HG02884 (cell line): Measurements from ENCODE around the gene ZFTA.
"Not testable (repeated sequence)": the region's sequence is repeated elsewhere in the genome, so short reads cannot be mapped to it uniquely, and the experiment has no call there.

Source experiments
- ATAC-seq: cut with Tn5 transposase; IDR thresholded peaks from one replicate; pipeline ENCODE4 v1.9.1; 2021; ENCODE audit warnings: mild to moderate bottlenecking, moderate library complexity; ENCODE audit not compliant: unreplicated experiment

Gene ZFTA

GRCh38 chr11:63768237-63769041 lies at the start of gene ZFTA:
ZFTA (minus strand) TSS chr11:63768775; CDS start chr11:63768622, 153 bp downstream.
- peak; percentile 51 for ATAC-seq

DNA sequence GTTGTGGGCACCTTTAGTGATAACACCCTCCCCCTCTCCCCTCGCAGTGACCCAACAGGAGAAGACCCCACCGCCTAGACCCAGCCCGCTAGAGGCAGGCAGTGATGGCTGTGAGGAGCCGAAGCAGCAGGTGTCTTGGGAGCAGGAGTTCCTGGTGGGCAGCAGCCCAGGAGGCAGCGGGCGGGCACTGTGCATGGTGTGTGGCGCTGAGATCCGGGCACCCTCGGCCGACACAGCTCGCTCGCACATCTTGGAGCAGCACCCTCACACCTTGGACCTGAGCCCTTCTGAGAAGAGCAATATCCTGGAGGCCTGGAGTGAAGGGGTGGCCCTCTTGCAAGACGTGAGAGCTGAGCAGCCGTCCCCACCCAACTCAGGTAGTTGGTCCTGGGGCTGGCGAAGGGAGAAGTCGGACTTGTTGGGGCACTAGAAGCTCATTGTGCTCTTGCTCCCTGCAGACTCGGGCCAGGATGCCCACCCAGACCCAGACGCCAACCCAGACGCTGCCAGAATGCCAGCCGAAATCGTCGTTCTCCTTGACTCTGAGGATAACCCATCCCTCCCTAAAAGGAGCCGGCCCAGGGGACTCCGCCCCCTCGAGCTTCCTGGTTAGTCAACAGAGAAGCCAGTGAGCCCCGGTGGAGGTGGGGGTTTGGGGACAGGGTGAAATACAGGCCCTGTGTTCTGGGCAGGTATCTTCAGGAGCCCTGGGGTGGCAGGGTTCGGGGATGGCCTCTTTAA lies 49.4 kb upstream of the ZFTA start:
- no peak for ATAC-seq

- ATAC-seq, result no peak
These were observed 48.2 kb upstream of the ZFTA start for GRCh38 chr11:63816732-63817131.

GRCh38 chr11:63816166-63816565 lies 47.6 kb upstream of the ZFTA start:
- no peak for ATAC-seq

- no peak for ATAC-seq
These were observed 45.8 kb upstream of the ZFTA start for GRCh38 chr11:63814383-63814736.

DNA sequence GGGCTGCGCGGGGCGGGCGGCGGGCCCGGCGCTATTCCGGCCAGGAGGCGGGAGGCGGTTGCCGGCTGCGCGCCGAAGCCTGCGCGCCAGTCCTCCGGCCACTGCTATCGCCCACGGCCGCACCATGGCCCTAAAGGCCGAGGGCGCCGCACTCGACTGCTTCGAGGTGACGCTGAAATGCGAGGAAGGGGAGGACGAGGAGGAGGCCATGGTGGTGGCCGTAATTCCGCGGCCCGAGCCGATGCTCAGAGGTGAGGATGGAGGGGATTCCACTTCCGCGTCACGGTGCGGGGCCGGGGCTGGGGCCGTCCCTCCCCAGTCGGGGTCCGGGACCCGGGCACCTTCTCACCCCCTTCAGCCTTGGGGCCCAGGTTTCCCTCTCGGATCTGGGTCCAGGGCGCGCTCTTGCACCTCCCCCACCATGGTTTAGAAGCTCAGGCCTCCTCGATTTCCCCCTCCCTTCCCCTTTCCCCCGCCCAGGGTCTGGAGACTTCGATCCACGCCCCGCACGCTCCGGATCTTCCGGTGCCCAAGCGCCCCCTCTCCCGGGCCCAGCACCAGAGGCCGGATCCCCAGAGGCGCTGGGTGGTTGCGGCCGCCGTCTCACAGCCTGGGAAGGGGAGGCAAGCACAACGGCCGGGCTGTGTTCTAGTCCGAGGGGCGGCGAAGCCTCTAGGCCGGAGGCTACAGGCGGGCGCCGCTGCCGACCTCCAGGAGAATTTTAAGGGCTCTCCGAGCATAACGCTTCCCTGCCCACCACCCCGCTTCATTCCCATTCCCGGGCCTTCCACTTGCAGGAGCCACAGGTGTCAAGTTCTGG lies 45.2 kb upstream of the ZFTA start:
- peak; percentile 19 for ATAC-seq

DNA sequence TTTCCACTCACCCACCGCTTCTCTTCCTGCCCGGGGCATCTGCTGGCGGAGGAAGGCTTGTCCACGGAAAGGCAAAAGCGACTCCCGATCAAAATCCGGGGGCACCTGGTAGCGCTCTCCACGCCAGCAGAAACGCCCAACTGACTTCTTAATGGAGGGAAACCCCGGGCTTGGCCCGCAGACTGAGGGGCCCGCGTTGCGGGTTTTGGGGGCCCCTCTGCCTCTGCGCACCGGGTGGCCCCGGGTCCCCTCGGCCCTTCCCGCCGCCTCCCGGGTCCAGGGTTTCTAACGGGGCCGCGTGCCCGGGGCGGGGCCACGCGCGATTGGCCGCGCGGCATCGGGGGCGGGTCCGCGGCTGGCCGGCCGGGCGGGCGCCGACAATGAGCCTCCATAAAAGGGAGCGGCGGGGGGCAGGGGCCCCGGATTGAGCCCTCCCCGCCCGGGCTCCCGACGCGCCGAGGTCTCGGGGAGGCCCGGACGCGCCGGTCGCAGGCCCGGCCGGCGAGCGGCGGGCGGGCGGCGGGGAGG lies 44.5 kb upstream of the ZFTA start, which contains the start of gene SPINDOC:
Gene SPINDOC, plus strand, starts transcription at position 422 of the 528 bp plus-strand sequence. CDS start 231 bp downstream, outside the sequence.
- peak; percentile 82 for ATAC-seq

DNA sequence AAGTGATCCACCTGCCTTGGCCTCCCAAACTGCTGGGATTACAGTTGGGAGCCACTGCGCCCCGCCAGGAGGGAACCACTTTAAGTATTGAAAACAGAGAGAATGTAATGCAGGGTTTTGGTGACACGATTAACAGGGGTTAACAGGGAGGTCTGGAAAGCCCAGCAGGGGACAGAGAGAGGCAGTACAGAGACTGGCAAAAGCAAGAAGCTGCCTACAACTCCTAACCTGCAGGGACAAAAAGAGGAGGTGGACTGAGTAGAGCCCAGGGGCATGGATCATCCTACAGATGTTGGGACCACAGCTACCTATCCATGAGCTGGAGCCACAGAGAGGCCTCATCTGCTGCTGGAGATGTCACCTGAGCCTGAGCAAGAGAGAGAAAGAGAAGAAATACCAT lies 42.9 kb upstream of the ZFTA start:
- no peak for ATAC-seq

GRCh38 chr11:63810383-63810782 lies 41.8 kb upstream of the ZFTA start:
- ATAC-seq, result not testable (repeated sequence)

DNA sequence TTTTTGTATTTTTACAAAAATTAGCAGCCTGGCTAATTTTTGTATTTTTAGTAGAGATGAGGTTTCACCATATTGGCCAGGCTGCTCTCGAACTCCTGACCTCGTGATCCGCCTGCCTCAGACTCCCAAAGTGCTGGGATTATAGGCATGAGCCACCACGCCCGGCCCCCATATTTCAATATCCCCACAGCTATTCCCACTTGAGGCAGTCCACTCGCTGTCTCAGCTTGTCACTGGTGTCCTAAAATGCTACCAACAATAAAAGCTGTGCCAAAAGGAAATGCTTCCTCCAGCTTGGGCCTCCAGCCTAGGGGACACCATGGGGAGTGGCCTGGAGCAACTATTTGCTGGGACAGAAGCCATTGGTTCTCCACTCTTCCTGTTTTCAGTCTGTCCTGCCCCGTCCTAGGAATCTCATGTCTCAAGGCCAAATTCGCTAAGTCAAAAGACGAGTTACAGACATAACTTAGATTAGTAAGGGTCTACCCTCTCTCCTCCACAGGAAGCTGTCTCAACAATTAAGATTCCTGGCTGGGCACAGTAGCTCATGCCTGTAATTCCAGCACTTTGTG lies 37.4 kb upstream of the ZFTA start:
- ATAC-seq, result no peak

DNA sequence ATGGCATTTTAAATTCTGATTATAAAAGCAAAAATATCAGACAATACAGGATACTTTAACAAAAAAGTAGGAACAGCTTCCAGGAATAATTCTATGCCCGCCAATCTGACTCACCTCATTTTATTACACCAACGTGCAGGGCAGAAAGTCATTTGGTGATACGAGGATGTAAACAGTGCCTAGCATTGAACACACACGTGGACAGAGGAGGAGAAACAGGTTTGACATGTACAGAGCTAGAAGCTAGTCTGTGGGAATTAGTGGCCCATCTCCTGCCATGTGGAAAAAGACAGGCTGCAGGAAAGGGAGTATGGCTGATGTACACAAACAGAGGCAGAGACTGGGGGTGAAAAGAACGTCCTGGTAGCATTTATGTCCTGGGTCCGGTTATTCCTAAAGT lies 35.7 kb upstream of the ZFTA start:
- no peak for ATAC-seq

DNA sequence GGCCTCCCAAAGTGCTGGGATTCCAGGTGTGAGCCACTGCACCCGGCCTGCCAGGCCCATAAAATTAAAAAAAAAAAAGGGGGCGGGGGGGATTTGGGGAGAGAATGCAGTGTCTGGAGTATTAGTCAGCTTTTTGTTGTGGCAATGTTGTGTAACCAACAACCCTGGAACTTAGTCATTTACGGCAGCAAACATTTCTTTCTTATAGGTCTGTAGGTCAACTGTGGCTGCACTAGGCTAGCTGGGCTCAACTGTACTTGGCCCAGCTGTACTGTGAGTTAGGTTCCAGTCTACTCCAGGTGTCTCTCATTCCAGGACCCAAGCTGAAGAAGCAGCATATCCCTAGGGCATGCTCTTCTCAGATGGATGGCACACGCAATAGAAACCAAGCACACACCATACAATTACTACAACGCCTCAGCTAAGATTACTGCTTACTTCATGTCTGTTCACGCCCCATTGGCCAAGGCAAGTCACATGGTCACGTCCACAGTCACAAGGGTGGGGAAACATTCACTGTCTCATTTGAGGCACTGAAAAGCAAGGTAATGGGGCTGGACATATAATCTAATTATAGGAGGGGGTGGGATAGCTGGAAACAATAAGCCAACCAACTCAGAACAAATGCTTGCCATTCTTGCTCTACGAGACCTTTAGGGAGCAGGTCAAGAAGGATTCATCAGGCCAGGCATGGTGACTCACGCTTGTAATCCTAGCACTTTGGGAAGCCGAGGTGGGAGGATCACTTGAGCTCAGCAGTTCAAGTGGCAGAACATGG lies 34.3 kb upstream of the ZFTA start:
- ATAC-seq, result no peak

DNA sequence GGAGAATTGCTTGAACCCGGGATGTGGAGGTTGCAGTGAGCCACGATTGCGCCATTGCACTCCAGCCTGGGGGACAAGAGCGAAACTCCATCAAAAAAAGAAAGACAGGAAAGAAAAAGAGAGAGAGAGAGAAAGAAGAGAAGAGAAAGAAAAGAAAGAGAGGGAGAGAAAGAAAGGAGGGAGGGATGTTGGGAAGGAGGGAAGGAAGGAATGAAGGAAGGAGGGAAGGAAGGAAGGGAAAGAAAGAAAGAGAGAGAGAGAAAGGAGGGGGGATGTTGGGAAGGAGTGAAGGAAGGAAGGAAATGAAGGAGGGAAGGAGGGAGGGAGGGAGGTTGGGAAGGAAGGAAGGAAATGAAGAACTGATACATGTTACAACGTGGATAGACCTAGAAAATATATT lies 32.3 kb upstream of the ZFTA start:
- no peak for ATAC-seq

DNA sequence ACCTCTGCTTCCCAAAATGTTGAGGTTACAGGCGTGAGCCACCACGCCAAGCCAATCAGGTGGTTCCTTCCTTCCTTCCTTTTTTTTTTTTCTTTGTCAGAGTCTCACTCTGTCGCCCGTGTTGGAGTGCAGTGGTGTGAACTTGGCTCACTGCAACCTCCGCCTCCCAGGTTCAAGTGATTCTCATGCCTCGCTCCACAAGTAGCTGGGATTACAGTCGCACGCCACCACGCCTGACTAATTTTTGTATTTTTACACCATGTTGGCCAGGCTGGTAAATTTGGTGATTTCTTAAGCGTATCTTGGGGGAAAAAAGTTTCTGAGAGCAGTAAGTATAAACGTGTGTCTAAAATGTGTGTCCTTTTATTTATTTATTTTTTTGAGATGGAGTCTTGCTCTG lies 26.5 kb upstream of the ZFTA start:
- no peak for ATAC-seq

DNA sequence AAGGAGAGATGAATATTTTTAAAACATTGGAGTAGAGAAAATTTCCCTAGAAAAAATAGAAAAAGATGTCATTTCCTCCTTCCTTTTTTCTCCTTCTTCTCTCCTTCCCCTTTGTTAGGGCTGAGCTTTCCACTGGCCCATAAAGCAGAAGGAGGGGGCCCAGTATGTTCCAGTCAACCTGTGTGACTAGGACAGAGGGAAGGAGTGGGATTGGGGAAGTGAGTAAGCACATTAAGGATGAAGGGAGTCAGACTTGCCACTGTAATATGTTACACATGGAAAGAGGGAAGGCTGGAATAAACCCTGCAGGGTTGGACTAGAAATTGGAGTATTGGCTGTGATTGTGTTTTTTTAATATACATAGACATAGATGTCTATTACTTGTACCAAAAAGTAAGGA lies 24.6 kb upstream of the ZFTA start:
- ATAC-seq, result no peak

DNA sequence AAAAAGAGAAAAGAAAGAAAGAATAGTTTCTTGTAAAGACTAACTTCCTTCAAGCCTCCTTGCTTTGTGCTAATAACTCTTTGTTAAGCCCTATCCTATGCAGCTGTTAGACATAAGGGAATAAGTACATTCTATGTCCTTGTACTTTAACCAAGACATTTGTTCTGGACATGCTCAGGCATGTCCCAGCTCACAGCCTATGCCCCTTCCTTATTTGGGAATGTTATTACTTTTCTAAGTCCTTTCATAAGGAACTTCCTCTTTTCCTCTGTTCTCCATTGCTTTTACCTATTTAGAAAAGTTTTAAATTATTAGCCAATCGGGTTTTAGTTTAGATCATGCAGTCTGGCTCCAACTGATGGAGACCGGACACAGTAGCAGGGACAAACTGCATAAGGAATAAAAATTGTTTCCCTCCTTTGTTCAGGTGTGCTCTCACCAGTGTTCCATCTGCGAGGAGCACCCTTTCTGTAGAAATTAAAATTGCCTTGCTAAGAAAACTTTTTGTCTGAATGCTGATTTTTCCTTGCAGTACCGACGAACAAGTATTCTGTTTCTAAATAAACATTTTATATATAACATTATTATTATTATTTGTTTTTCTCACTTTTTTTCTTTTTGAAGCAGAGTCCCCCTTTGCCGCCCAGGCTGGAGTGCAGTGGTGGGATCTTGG lies 23.1 kb upstream of the ZFTA start:
- ATAC-seq, result no peak

DNA sequence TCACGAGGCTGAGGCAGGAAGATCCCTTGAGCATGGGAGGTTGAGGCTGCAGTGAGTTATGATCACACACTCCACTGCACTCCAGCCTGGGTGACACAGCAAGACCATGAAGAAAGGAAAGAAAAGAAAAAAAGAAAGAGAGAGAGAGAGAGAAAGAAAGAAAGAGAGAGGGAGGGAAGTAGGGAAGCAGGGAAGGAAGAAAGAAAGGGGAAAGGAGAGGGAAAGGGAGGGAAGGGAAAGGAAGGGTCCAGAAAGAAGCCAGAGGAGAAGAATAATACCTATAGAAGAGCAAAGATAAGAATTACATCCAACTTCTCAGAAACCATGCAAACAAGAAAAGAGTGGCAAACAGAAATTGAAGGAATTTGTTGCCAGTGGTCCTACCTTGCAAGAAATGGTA lies 17.2 kb upstream of the ZFTA start:
- ATAC-seq, result no peak

DNA sequence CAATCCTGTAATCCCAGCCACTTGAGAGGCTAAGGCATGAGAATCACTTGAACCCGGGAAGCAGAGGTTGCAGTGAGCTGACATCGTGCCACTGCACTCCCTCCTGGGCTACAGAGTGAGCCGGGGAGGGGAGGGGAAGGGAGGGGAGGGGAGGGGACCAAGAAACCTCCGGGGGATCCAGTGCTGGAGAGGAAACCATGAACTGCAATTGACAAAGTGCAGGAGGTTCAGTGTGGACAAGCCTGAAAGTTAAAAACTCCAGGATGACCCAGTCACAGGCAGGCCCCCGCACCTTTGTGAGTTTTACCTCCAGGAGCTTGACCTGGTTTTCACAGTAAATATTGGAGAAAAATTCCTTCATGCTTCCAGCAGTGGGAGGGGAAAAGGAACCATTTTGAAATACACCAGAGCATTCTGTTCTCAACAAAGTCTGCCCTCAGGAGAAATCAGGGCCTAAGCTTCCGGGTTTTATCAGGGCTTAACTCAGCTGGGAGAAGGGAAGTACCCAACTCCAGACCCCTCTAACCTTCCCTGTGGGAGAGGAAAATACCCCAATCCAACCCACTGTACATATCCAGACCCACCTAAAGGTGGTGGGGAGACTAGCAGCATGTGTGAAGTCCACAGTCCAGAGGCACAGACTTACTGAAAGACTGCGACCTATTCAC lies 15.5 kb upstream of the ZFTA start:
- no peak for ATAC-seq

GRCh38 chr11:63782749-63783148 lies 14.2 kb upstream of the ZFTA start:
- no peak for ATAC-seq
